ENCODE data around the gene C2CD4D. TPM values are rescaled to one million over a fixed set of nuclear protein-coding genes. Genes with fewer than 3 reads are reported as not detected.

The C2CD4D gene
- total RNA-seq, 1 experiment from 2014 or later, result 0.79 TPM

GRCh38 chr1:151882466-151882865, 42.8 kb upstream of the C2CD4D start:
- no peaks in the 10 kb centered on the region for H3K23me2 ChIP-seq (ENCODE audit: insufficient read length, low read depth, low read length, poor library complexity, severe bottlenecking)
- no peak overlapping the region for H3K4me2 ChIP-seq (ENCODE audit: insufficient read depth, insufficient read length, low read length)
- H3K4me1 Mint-ChIP-seq, result no peaks in the 10 kb centered on the region
- no peak for DNase-seq
- no peak overlapping the region for H3K18ac ChIP-seq (ENCODE audit: insufficient read length, low read depth, low read length)
- H2BK5ac ChIP-seq (ENCODE audit: insufficient read length, low read length), result no peak overlapping the region
- TF ChIP-seq CTCF (conservative IDR thresholded peaks at IDR 0.05), result no peak
- H3K4me3 Mint-ChIP-seq, result no peak overlapping the region
- no peak overlapping the region for H3K9ac ChIP-seq (ENCODE audit: extremely low read depth, insufficient read length, low read length)
- H3K9me3 ChIP-seq (ENCODE audit: control insufficient read depth, low read depth, low read length), result no peaks in the 10 kb centered on the region
- no peak overlapping the region for H3K56ac ChIP-seq (ENCODE audit: insufficient read length, low read depth, low read length)
- H4K91ac ChIP-seq (ENCODE audit: insufficient read length, low read depth, low read length), result no peak overlapping the region
- H3K4me1 ChIP-seq (ENCODE audit: insufficient read depth, low read length), result no peaks in the 10 kb centered on the region
- H3T11ph ChIP-seq (ENCODE audit: low read length), result no peak overlapping the region
- H3K79me2 ChIP-seq (ENCODE audit: insufficient read depth, low read length), result no peaks in the 10 kb centered on the region
- no peaks in the 10 kb centered on the region for H3K27me3 Mint-ChIP-seq (ENCODE audit: low read depth)
- no peak overlapping the region for H2BK20ac ChIP-seq (ENCODE audit: low read depth, low read length, poor library complexity, severe bottlenecking)
- no peak overlapping the region for H2BK120ac ChIP-seq (ENCODE audit: low read depth, low read length, poor library complexity, severe bottlenecking)
- no peak overlapping the region for H2BK12ac ChIP-seq (ENCODE audit: insufficient read length, low read depth, low read length)
- H2AFZ ChIP-seq (ENCODE audit: low read length), result no peak overlapping the region
- H3K14ac ChIP-seq (ENCODE audit: insufficient read depth, low read length), result no peak overlapping the region
- no peak overlapping the region for H2BK15ac ChIP-seq (ENCODE audit: low read depth, low read length)
- H3K27me3 ChIP-seq (ENCODE audit: insufficient read depth, low read length), result no peaks in the 10 kb centered on the region
- no peak overlapping the region for H3K27ac Mint-ChIP-seq
- no peak overlapping the region for H3K23ac ChIP-seq (ENCODE audit: insufficient read length, low read depth, low read length)
- no peak overlapping the region for H3K4ac ChIP-seq (ENCODE audit: low read depth, low read length)
- no peaks in the 10 kb centered on the region for H4K20me1 ChIP-seq (ENCODE audit: control insufficient read depth, insufficient read depth, insufficient read length)
- peaks cover 4 to 6% of the 10 kb centered on the region in 2 experiments; a peak in 3 of 5 replicates for H3K9me3 Mint-ChIP-seq
- no peaks in the 10 kb centered on the region for H3K79me1 ChIP-seq (ENCODE audit: insufficient read depth, low read depth, low read length, poor library complexity, severe bottlenecking)
- no peak overlapping the region for H2AK5ac ChIP-seq (ENCODE audit: insufficient read length, low read length)
- H3K36me3 Mint-ChIP-seq (ENCODE audit: insufficient read depth in 1 of 3, low read depth in 3 of 3), result peaks cover 8 to 15% (median 9%) of the 10 kb centered on the region in 3 experiments; a peak in 6 of 7 replicates
- no peak overlapping the region for H4K8ac ChIP-seq (replicated peaks; ENCODE audit: insufficient read length, low read depth, low read length)
- H4K5ac ChIP-seq (ENCODE audit: insufficient read length, low read depth, low read length), result no peak overlapping the region
- WGBS (ENCODE audit: extremely low coverage, insufficient read length, low lambda C conversion rate), result no CpG with 5 or more reads among the region's 2 CpGs
- H3K27ac ChIP-seq (ENCODE audit: insufficient read length, low read depth, low read length), result no peak overlapping the region

Measured in H9 (cell line).